GM18505 (cell line): ENCODE measurements around the gene SMIM30.
"Not testable (repeated sequence)": the region's sequence is repeated elsewhere in the genome, so short reads cannot be mapped to it uniquely, and the experiment has no call there.

Experiments used
- ATAC-seq: cut with Tn5 transposase; IDR thresholded peaks from one replicate; pipeline ENCODE4 v1.9.1; 2021; ENCODE audit not compliant: unreplicated experiment
- POLR2A ChIP-seq: IDR thresholded peaks from 4 replicates; pipeline ENCODE4 v1.6.1; 2011; ENCODE audit warnings: borderline replicate concordance; ENCODE audit not compliant: insufficient read depth, insufficient read length; ENCODE audit errors: extremely low read depth

SMIM30 gene

DNA sequence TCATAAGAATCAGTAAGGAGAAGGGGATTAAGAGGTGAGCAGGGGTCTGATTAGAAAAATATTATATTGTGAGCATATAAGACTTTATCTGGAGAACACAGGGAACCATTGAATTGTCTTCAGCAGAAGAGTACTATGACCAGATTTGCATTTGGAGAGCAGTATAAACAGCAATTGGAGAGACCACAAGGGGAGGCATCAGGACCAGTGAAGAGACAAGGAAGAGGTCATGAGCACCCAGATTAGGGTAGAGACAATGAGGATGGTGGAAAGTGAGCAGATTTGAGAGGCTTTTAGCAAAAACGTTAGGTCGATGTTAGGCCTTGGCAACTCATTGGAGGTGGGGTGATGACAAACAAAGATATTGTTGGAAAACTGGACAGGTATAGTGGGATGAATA lies 13.0 kb upstream of the SMIM30 start:
- no peak for TF ChIP-seq POLR2A
- ATAC-seq = no peak

DNA sequence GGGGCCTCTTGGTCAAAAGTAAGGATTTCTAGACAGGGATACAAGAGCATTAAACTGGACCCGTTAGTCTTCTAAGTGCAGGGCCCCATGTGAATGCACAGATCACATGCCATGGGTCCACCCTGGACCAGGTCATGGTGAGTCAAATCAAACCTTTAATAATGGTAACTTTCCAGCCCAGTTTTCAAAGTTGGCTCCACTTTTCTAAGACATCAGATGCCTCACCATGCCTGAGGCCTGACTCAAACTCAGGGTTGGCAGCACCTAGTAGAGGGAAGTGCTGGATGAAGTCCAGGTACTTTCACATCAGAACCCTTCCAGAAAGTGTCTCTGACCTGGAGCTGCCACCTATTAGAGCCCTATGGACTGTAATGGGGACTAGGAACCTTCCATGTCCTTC lies 9.7 kb upstream of the SMIM30 start:
- ATAC-seq = no peak
- TF ChIP-seq POLR2A = no peak

DNA sequence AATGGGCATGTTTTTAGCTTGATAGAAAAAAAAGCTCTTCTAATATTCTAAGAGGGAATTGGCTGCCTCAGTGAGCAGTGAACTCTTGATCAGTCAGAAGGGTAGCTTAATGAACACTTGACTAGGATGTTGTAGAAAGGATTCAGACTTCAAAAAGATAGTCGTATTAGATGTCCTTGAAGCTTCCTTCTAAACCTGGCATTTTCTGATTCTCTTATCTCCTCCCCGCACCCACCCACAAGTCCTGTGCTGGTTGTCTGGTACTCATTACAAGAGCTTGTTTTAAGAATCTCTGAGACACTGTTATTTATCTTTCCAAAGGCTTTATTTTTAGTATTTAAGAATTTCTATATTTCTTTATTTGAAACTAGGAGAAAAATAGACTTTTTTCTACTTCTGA lies 7.4 kb upstream of the SMIM30 start:
- no peak for TF ChIP-seq POLR2A
- no peak for ATAC-seq

DNA sequence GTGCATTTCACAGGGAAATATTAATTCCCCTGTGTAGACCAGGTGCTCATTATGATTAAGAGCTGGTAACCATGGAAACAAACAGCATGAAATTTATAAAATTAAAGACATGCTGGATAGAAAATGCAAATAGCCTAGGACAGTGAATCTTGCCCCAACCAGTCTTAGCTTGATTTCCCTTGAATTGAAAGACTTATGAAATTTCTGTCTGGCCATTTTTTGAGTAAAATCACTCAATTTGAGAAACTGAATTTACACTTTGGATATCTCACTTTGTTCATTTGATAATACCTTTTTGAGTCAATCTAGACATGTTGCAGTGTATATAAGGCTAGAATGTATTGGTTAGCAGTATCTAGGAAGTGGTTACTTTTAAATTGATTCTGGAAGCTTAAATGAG lies 4.4 kb upstream of the SMIM30 start:
- no peak for TF ChIP-seq POLR2A
- ATAC-seq = no peak

DNA sequence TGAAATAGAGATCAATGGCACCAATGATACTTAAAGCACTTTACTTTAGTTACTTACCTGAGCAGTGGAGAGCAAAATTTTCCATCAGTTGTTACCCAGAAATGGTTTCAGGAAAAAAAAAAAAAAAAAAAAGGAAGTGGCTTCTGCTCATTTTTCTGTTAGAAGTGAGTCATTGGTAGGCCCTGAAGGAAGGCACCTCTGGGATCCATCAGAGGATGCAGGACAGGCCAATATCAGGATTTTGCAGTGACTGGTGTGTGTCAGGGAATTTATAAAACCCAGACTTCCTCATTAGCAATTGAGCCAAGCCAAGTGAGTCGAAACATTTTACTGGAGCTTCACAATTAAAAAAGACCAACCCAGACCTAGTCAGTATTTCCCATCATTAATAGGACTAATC lies 2.3 kb upstream of the SMIM30 start:
- ATAC-seq = no peak
- no peak for TF ChIP-seq POLR2A

DNA sequence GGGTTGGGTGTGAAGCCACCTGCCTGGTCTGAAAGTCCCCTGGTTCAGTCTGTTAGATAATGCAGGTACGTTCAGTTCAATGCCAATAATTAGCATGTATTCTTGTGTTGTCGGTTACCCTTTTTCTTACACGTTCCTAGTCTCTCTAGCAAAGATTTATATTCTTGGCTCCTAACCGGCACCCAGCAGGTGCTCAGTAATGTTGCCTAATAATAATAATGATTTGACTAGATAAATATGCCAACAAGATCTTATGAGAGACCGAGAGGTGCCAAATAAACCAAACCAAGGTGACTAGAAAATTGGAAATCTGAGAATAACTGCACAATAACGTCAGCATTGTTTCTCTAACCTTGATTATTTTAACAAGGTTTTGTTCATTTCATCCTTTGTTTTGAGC lies 1.1 kb upstream of the SMIM30 start:
- no peak for ATAC-seq
- TF ChIP-seq POLR2A = no peak

DNA sequence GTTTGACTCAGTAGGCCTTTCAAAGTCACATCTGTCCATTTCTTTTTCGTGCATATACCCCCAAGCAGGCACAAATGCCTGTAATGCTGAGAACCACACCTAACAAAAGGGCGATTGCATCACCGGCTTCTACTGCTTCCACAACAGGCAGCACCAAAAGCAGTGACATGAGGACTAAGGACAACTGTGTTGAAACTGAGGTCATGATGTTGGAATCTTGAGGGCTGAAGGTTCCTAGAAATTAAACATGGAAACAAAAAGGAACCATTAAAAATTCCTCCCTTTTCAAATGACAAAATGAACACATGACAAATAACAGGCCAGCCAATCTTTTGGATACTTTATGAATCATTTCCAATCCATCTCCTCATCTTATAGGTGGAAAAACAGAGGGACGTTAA lies 980 bp downstream of the SMIM30 start:
- ATAC-seq = not testable (repeated sequence)

DNA sequence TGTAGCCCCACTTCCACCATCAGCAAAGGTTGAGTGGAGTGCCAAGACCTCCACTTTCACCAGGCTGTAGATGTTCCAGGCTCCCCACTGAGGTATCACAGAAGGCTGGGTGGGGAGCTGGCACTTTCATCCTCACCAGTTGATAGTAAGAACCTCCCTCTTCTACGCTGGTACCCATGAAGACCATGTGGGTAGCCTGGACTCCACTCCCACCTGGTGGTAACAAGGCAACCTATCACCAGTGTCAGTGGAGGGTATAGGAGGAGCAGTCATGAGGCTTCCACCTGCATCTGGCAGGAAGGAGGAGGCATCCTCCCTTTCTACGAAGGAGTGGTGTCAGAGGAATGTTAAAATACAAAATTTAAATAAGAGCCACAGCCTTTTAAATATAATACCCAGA lies 4.4 kb downstream of the SMIM30 start:
- no peak for TF ChIP-seq POLR2A

DNA sequence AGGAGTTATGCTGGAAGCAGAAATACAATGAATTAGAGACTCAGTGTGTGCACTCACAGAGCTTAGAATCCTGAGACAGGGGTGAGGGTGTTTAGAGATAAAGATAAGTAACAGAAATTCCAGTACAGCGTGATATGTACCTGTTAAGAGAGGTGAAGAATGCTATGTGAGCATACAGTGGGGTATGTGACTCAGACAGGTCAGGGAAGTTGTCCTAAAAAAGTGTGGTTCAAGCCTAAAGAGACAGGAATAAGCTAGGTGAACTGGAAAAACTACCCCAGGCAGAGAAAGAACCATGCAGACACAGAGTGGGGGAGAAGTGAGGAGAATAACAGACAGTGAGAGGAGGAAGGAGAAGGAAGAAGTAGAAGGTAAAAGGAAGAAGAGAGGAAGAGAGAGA lies 8.6 kb downstream of the SMIM30 start:
- no peak for TF ChIP-seq POLR2A
- no peak for ATAC-seq

More for the DNA sequence above, 4.4 kb downstream of the SMIM30 start:
- ATAC-seq = peak; percentile 41

DNA sequence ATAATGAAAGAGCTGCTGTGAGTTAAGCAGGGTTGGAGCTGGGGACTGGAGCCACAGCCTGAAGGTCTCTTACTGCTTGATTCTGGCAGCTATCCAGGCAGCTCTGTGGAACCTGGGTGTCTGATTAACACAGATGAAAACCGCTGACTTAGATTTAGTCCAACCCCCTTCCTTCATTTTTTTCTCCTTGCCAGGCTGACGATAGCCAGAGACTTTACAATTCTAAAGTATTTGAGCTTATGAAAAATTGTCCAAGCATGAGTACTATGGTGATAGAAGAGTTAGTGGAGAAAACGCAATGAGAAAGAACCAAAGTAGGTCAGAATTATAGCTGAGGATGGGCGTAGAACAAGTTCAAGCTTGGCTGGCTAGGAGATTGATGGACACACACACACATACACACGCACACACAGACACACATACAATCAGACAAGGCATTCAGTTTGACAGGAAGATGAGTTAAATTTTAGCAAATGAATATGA lies 18.2 kb downstream of the SMIM30 start:
- TF ChIP-seq POLR2A = no peak
- ATAC-seq = no peak

DNA sequence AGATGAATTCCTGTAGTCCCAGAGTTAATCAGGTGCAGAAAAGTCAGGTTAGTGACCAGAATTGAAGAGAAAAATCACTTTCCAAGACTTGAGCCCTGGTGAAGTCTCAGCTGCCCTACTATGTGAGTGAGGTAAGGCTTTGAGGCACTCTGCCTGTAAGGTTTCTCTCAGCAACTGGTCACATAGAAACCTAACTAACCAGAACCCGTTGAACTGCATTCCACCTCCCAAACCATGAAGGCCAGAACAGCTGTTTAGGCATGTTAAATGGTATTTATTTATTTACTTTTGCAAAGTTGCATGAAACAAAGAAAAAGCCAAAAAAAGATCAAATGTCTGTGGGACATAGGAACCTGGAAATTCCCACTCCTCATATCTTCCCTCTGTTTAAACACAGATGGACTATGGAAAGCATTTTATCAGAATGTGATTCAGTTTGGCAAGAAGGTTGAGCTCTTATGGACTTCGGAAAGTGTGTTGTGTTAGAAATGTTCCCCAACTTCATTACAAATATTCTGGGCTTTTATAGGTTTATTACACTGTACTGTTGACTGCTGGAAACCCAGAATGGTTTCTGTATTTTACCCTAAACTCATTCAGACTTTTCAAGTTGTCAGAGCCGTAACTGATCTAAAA lies 19.0 kb downstream of the SMIM30 start:
- ATAC-seq = no peak
- TF ChIP-seq POLR2A = no peak

DNA sequence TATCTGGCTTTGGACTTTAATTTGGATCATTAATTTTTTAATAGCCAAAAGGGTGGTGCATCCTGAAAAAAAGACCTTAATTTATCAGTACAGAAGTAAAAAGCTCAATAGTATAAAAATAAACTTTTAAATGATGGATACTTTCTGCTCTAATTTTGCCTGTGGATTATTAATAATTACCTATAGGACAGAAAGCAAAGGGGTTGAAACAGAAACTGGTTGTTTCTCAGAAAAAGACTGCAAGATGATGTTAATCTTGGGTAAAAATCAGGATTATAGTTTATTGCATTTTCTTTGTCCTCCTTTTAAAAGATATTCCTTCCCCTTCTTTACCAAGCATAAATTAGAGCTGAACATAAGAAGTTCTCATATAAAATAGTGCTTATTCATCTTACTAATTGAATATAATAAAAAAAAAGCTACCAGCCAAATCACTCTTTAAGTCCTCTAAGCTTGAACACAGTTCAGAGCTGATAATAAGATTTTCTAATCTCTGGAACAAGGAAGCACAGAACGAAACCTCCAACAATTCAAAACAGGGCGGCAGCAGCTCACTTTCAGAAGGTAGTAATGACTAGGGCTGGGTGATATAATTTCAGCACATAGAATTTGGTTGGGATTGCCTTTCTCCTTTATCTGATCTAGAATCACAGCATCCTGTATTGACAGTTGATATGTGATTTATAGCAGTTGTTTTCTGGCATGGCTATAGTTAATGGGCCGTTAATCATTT lies 23.7 kb downstream of the SMIM30 start:
- no peak for TF ChIP-seq POLR2A
- ATAC-seq = no peak

DNA sequence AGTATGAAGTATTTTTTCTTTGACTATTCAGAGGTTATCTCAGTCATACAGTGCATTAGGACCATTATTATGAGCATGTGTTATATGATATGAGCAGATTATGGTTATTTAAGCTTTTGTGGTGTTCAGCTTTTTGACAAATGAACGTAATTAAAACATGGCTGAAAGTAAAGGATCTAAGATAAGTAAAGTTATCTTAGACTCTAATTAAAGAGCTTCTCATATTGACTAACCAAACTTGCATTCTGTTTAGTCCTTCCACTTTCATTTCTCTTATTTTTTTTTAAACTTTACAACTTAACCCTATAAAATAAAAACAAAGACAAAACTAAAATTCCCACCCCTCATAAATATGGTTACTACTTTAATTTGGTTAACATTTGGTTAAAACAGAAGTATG lies 24.8 kb downstream of the SMIM30 start:
- no peak for ATAC-seq
- TF ChIP-seq POLR2A = no peak

DNA sequence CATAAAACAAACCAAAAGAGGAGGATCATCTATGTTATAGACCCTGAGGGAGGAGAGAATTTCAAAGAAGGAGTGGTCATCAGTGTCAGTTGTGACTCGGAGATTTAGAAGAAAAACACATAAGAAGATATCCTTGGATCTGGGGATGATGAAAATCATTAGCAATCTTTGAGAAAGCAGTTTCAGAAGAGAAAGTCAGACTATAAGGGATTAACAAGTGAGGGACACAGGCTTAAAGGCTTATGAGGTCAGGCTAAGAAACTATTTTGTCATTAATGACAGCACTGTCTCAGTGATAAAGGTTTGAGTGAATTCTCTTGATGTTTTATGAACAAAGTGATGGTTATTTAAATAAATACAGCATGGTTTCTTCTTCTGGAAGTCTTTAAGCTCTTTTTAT lies 25.6 kb downstream of the SMIM30 start:
- no peak for ATAC-seq
- no peak for TF ChIP-seq POLR2A
